Heart left ventricle (tissue), 13 donors: ENCODE data around the gene OSM.

Experiments used
- CTCF ChIP-seq, 12 donors: fragments of 200-600 bp; sonication (generic) in 4 of 12; IDR thresholded peaks; one replicate each; pipeline versions ENCODE4 v1.5.0 to v1.8.0; 2018 to 2022; ENCODE audit warnings: antibody characterized with exemption in 12 of 12, mild to moderate bottlenecking in 5 of 12
- POLR2A ChIP-seq, 2 donors: fragments of 450-650 bp; IDR thresholded peaks; one replicate each; pipeline ENCODE4 v1.6.1; 2017; ENCODE audit warnings: antibody characterized with exemption in 2 of 2, mild to moderate bottlenecking in 2 of 2, moderate library complexity in 2 of 2
- donor health status: ischemic (EF 13 %, LVEDD 7.1; RV severe dilation, severe dysfunction).
- donor health status: DM: no; HTN: yes; CAD: no.
- donor health status: DM: no; HTN: no; CAD: no.
- donor health status: ischemic (EF 25% LVEDD 6.9; RV normal size, moderate dysfunction).
- donor health status: ischemic (EF 25% LVEDD 5.7; RV mildly dilated, moderate dysfunction).
- donor health status: ischemic (EF 35%, LVEDD 5.7; RV mildly dilated, moderate dysfunction).
- donor health status: nonischemic (EF 11% LVEDD 7.7; RV severe dilation, severe dysfunction).
- donor health status: DM: yes; HTN: yes; CAD: no.
- donor health status: PGD.
- donor health status: ischemic (EF 29% LVEDD 5.4; RV normal size, mild dysfunction).
- donor health status: nonischemic (EF 23%, LVEDD 6.1; RV moderate dilation, normal function).

- no peak for TF ChIP-seq CTCF (IDR thresholded peaks at IDR 0.05)
- TF ChIP-seq POLR2A (IDR thresholded peaks at IDR 0.05): no peak
Observed at GRCh38 chr22:30247561-30247960, 19.1 kb downstream of the OSM start.
